GM12864 (cell line): ENCODE results near the gene TAF7.
"Not testable (repeated sequence)": the region's sequence is repeated elsewhere in the genome, so short reads cannot be mapped to it uniquely, and the experiment has no call there.

ENCODE experiments used
- DNase-seq: peaks from one replicate; pipeline ENCODE4 v3.0.0-alpha.2; 2011; ENCODE audit warnings: low read depth
- H3K4me3 ChIP-seq: 2 replicates; pipeline ENCODE4 v1.5.1; 2011; ENCODE audit warnings: mild to moderate bottlenecking, low read depth, low read length, control low read depth
- TF ChIP-seq, protein P1 (sequence below): IDR thresholded peaks from 2 replicates; pipeline ENCODE4 v1.5.1; 2011; ENCODE audit warnings: low read depth, mild to moderate bottlenecking, moderate library complexity, low read length, control low read depth, inconsistent platforms; ENCODE audit errors: missing control alignments

TAF7 gene

DNA sequence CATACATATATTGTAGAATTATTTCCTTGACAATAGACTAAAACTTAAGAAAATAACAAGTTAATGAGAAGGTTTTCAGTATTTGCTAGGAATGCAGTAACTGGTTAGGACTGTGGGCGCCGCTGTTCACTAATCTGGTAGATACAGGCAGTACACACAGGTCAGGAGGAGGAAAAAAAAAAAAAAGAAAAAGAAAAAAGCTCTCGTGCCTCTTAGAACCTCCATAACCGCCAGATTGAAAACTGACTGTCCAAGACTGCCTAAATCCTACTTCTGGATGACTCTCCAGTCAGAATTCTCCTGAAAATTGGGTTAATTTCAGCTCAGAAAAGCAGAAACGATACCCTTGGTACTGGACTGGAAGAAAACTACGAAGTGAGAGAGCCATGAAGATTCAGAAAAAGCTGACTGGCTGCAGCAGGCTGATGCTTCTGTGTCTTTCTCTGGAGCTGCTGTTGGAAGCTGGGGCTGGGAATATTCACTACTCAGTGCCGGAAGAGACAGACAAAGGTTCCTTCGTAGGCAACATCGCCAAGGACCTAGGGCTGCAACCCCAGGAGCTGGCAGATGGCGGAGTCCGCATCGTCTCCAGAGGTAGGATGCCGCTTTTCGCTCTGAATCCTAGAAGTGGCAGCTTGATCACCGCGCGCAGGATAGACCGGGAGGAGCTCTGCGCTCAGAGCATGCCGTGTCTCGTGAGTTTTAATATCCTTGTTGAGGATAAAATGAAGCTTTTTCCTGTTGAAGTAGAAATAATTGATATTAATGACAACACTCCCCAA, 9.9 kb upstream of the TAF7 start, which contains the start of gene PCDHGA1:
Gene PCDHGA1 (plus strand): TSS at position 216 of the 782 bp plus-strand sequence.
- TF ChIP-seq, protein P1, sequence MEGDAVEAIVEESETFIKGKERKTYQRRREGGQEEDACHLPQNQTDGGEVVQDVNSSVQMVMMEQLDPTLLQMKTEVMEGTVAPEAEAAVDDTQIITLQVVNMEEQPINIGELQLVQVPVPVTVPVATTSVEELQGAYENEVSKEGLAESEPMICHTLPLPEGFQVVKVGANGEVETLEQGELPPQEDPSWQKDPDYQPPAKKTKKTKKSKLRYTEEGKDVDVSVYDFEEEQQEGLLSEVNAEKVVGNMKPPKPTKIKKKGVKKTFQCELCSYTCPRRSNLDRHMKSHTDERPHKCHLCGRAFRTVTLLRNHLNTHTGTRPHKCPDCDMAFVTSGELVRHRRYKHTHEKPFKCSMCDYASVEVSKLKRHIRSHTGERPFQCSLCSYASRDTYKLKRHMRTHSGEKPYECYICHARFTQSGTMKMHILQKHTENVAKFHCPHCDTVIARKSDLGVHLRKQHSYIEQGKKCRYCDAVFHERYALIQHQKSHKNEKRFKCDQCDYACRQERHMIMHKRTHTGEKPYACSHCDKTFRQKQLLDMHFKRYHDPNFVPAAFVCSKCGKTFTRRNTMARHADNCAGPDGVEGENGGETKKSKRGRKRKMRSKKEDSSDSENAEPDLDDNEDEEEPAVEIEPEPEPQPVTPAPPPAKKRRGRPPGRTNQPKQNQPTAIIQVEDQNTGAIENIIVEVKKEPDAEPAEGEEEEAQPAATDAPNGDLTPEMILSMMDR, result peak; percentile 35
- DNase-seq, result no peak
- no peak within 1 kb of the TSS for H3K4me3 ChIP-seq

DNA sequence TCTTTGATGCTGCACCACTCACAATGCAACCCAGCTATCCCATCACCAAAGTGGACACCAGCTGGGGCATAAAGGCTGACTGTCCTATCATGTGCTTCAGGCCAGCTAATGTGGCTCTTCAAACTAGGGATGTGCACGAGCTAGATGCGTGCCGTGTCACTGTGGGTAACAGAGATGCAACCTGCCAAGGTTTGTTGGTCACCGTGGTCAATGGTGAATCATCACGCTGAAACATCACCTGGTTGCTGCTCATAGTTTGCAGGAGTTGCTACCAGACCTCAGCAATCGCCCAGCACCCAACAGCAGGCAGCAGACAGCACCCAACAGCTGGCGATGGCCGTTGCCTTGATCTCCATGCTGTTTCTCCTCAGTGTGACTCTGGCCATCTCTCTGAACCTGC, 7.6 kb upstream of the TAF7 start:
- TF ChIP-seq, protein P1, result no peak
- no peak overlapping the region for H3K4me3 ChIP-seq
- no peak for DNase-seq

DNA sequence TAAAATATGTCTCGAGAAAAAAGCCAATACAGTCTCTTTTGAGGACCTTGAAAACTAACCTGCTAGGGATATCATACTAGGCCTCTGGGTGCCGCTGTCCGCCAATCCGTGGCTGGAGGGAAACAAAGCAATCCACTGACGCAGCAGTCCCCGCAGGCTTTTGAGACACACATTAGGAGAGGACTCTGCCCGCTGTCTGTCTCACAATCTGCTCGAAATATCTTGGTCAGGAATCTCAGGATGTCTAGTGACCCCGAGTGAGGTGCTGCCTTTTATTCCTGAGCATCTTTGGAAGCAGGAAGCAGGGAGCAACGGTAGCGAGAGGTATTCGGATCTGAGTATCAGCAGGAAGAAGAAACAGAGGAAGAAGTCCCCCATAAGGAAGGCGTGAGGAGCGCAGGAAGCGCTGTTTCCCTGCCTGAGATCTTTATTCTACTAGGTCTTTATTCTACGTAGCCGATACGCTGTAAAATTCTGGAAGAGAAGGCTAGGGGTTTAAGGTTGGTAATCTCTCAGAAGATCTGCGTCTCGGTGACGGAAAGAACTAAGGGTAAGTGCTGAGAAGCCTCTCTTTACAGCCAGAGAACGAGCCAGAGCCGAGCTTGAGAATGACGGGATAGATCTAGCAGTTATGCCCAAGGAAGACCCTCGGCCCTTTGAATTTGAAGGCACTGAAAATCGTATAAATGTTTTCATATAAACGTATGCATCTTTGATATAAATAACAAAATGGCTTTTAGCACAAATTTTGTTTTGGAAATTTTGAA, 5.7 kb upstream of the TAF7 start:
- DNase-seq, result peak; percentile 51
- H3K4me3 ChIP-seq, result peak overlapping the region; percentile 67
- TF ChIP-seq, protein P1, result peak; percentile 71

DNA sequence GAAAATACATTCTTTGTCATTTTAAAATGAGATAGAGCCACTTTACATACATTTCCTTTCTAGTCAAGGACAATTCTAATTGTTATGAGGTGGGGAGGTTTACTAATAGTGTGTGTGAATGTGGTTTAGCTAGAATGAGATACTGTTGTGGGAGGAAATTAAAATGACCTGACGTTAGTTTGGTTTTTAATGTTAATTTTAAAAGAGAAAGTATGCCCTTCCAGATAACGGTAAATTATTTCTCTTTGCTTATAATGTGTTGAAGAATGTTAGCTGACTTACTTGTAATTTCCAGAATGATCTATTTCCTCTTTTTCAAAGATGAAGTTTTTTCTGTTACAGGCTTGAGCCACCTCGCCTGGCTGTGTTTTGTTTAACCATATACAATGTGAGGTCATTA, 1.7 kb upstream of the TAF7 start:
- H3K4me3 ChIP-seq, result no peak overlapping the region
- TF ChIP-seq, protein P1, result no peak
- no peak for DNase-seq

DNA sequence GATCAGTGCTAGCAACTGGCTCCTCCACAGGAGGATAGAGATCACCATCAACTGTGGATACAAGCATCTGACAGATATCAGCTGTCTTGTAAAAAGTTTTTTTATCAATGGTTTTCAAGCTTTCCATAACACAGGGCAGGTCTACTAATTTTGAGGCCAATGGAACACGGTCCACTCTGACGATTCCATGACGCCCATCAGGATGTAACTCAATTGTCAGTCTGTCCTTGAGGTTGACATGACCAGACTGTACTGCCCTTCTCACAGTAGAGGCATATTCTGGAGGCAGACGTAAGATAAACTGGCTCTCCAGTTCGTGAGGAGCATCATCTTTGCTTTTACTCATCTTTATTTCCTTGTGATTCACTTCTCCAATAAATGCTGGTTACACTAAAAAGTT, 885 bp downstream of the TAF7 start:
- no peak for DNase-seq

DNA sequence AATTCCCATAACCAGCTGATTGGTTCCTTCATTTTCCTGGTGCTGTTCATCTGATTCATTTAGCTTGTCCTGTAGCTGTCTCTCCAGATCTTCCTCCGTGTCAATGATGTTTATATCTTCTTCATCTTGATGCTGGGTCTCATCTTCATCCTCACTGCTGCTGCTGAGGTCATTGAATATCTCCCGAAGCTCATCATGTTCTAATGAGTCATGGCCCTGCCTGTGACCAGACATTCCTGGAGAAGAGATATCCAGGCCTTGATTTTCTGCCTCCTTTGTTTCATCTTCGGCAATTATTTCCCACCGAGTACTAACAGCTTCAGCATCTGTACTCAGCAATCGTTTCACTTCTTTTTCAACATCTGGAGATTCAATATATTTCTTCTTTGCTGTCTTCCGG, 1.4 kb downstream of the TAF7 start:
- H3K4me3 ChIP-seq, result no peak overlapping the region; the same call in 1 of the 2 replicates
- no peak for DNase-seq
- TF ChIP-seq, protein P1, result no peak

More for the DNA sequence above, 885 bp downstream of the TAF7 start:
- TF ChIP-seq, protein P1, result no peak
- peak overlapping the region; percentile 85 for H3K4me3 ChIP-seq

DNA sequence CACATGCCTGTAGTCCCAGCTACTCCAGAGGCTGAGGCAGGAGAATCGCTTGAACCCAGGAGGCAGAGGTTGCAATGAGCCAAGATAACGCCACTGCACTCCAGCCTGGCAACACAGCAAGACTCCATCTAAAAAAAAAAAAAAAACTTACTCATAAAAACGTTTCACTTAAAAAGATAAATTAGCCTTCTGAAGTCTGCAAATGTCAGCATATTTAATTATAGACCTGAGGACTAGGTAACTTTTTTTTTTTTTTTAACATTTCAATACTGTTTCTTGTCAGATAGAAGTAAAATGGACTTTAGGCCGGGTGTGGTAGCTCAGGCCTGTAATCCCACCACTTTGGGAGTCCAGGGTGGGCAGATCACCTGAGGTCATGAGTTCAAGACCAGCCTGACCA, 3.6 kb downstream of the TAF7 start:
- not testable (repeated sequence) for H3K4me3 ChIP-seq, DNase-seq
